Measurements from ENCODE around the gene PLK3.
"Not testable (repeated sequence)": the region's sequence is repeated elsewhere in the genome, so short reads cannot be mapped to it uniquely, and the experiment has no call there.

PLK3 gene

GRCh38 chr1:44815926-44816325 is 15.7 kb downstream of the PLK3 start:
- H3K4me1 ChIP-seq (ENCODE audit: insufficient read depth, low read length); H3K36me3 ChIP-seq (ENCODE audit: insufficient read depth, low read length); H3K27me3 ChIP-seq (ENCODE audit: control insufficient read depth in 1 of 2, insufficient read depth in 2 of 2, low read length in 2 of 2); H3K27ac ChIP-seq (ENCODE audit: low read depth, low read length); H3K9me3 ChIP-seq (ENCODE audit: low read length); H3K4me3 ChIP-seq (ENCODE audit: low read depth in 1 of 2, low read length in 2 of 2); H3K9ac ChIP-seq (ENCODE audit: low read length): not testable (repeated sequence)

GRCh38 chr1:44817307-44817706 is 17.1 kb downstream of the PLK3 start:
- H3K36me3 ChIP-seq (ENCODE audit: insufficient read depth, low read length), result no peaks in the 10 kb centered on the region
- no peak overlapping the region for H3K27ac ChIP-seq (ENCODE audit: low read depth, low read length)
- H3K4me3 ChIP-seq (ENCODE audit: low read depth in 1 of 2, low read length in 2 of 2), result no peak overlapping the region
- H3K9me3 ChIP-seq (ENCODE audit: low read length), result no peaks in the 10 kb centered on the region
- H3K4me1 ChIP-seq (ENCODE audit: insufficient read depth, low read length), result peaks cover 15% of the 10 kb centered on the region
- no peaks in the 10 kb centered on the region for H3K27me3 ChIP-seq (ENCODE audit: control insufficient read depth in 1 of 2, insufficient read depth in 2 of 2, low read length in 2 of 2)
- no peak overlapping the region for H3K9ac ChIP-seq (ENCODE audit: low read length)

GRCh38 chr1:44817771-44818495 is 17.8 kb downstream of the PLK3 start:
- Histone ChIP-seq H3K36me3 (ENCODE audit: insufficient read depth, low read length) (no peaks in the 10 kb centered on the region), H3K27me3 (ENCODE audit: control insufficient read depth in 1 of 2, insufficient read depth in 2 of 2, low read length in 2 of 2) (no peaks in the 10 kb centered on the region), H3K27ac (ENCODE audit: low read depth, low read length) (no peak overlapping the region), H3K4me3 (ENCODE audit: low read depth in 1 of 2, low read length in 2 of 2) (no peak overlapping the region), H3K4me1 (ENCODE audit: insufficient read depth, low read length) (peaks cover 15% of the 10 kb centered on the region), H3K9ac (ENCODE audit: low read length) (no peak overlapping the region), H3K9me3 (ENCODE audit: low read length) (no peaks in the 10 kb centered on the region)

- Histone ChIP-seq H3K36me3 (ENCODE audit: insufficient read depth, low read length) (no peaks in the 10 kb centered on the region), H3K9ac (ENCODE audit: low read length) (peak overlapping the region; percentile 96), H3K4me1 (ENCODE audit: insufficient read depth, low read length) (peaks cover 15% of the 10 kb centered on the region), H3K4me3 (ENCODE audit: low read depth in 1 of 2, low read length in 2 of 2) (peak overlapping the region; percentile 41 to 95), H3K27me3 (ENCODE audit: control insufficient read depth in 1 of 2, insufficient read depth in 2 of 2, low read length in 2 of 2) (no peaks in the 10 kb centered on the region), H3K9me3 (ENCODE audit: low read length) (no peaks in the 10 kb centered on the region), H3K27ac (ENCODE audit: low read depth, low read length) (peak overlapping the region; percentile 99)
These were observed 19.0 kb downstream of the PLK3 start for GRCh38 chr1:44819196-44819607.

- Histone ChIP-seq H3K9me3 (ENCODE audit: low read length) (no peaks in the 10 kb centered on the region), H3K27me3 (ENCODE audit: control insufficient read depth in 1 of 2, insufficient read depth in 2 of 2, low read length in 2 of 2) (no peaks in the 10 kb centered on the region), H3K4me1 (ENCODE audit: insufficient read depth, low read length) (peaks cover 15% of the 10 kb centered on the region), H3K27ac (ENCODE audit: low read depth, low read length) (peak overlapping the region; percentile 99), H3K36me3 (ENCODE audit: insufficient read depth, low read length) (no peaks in the 10 kb centered on the region), H3K9ac (ENCODE audit: low read length) (peak overlapping the region; percentile 96), H3K4me3 (ENCODE audit: low read depth in 1 of 2, low read length in 2 of 2) (peak overlapping the region; percentile 75 to 95)
These were observed 19.6 kb downstream of the PLK3 start for GRCh38 chr1:44819608-44820327.

GRCh38 chr1:44820328-44821239 is 20.4 kb downstream of the PLK3 start:
- Histone ChIP-seq H3K27ac (ENCODE audit: low read depth, low read length) (peak overlapping the region; percentile 99), H3K36me3 (ENCODE audit: insufficient read depth, low read length) (no peaks in the 10 kb centered on the region), H3K4me1 (ENCODE audit: insufficient read depth, low read length) (peaks cover 15% of the 10 kb centered on the region), H3K27me3 (ENCODE audit: control insufficient read depth in 1 of 2, insufficient read depth in 2 of 2, low read length in 2 of 2) (no peaks in the 10 kb centered on the region), H3K9me3 (ENCODE audit: low read length) (no peaks in the 10 kb centered on the region), H3K4me3 (ENCODE audit: low read depth in 1 of 2, low read length in 2 of 2) (peak overlapping the region; percentile 75 to 95), H3K9ac (ENCODE audit: low read length) (peak overlapping the region; percentile 96)

- Histone ChIP-seq H3K36me3 (ENCODE audit: insufficient read depth, low read length) (no peaks in the 10 kb centered on the region), H3K9me3 (ENCODE audit: low read length) (no peaks in the 10 kb centered on the region), H3K4me1 (ENCODE audit: insufficient read depth, low read length) (peaks cover 15% of the 10 kb centered on the region), H3K27ac (ENCODE audit: low read depth, low read length) (peak overlapping the region; percentile 99), H3K27me3 (ENCODE audit: control insufficient read depth in 1 of 2, insufficient read depth in 2 of 2, low read length in 2 of 2) (no peaks in the 10 kb centered on the region), H3K4me3 (ENCODE audit: low read depth in 1 of 2, low read length in 2 of 2) (peak overlapping the region; percentile 75 to 95), H3K9ac (ENCODE audit: low read length) (no peak overlapping the region)
These were observed 21.1 kb downstream of the PLK3 start for GRCh38 chr1:44821240-44821715.

- H3K4me3 ChIP-seq (ENCODE audit: low read depth in 1 of 2, low read length in 2 of 2), result no peak overlapping the region
- H3K4me1 ChIP-seq (ENCODE audit: insufficient read depth, low read length), result peaks cover 15% of the 10 kb centered on the region
- H3K36me3 ChIP-seq (ENCODE audit: insufficient read depth, low read length), result no peaks in the 10 kb centered on the region
- H3K27ac ChIP-seq (ENCODE audit: low read depth, low read length), result no peak overlapping the region
- no peak overlapping the region for H3K9ac ChIP-seq (ENCODE audit: low read length)
- H3K27me3 ChIP-seq (ENCODE audit: control insufficient read depth in 1 of 2, insufficient read depth in 2 of 2, low read length in 2 of 2), result no peaks in the 10 kb centered on the region
- H3K9me3 ChIP-seq (ENCODE audit: low read length), result no peaks in the 10 kb centered on the region
These were observed 22.0 kb downstream of the PLK3 start for GRCh38 chr1:44822131-44822701.

- H3K4me1 ChIP-seq (ENCODE audit: insufficient read depth, low read length), result peaks cover 15% of the 10 kb centered on the region
- no peak overlapping the region for H3K9ac ChIP-seq (ENCODE audit: low read length)
- H3K9me3 ChIP-seq (ENCODE audit: low read length), result no peaks in the 10 kb centered on the region
- no peak overlapping the region for H3K4me3 ChIP-seq (ENCODE audit: low read depth in 1 of 2, low read length in 2 of 2)
- H3K27me3 ChIP-seq (ENCODE audit: control insufficient read depth in 1 of 2, insufficient read depth in 2 of 2, low read length in 2 of 2), result no peaks in the 10 kb centered on the region
- no peaks in the 10 kb centered on the region for H3K36me3 ChIP-seq (ENCODE audit: insufficient read depth, low read length)
- H3K27ac ChIP-seq (ENCODE audit: low read depth, low read length), result no peak overlapping the region
These were observed 22.8 kb downstream of the PLK3 start for GRCh38 chr1:44822981-44823451.

- H3K4me3 ChIP-seq (ENCODE audit: low read depth in 1 of 2, low read length in 2 of 2); H3K36me3 ChIP-seq (ENCODE audit: insufficient read depth, low read length); H3K27ac ChIP-seq (ENCODE audit: low read depth, low read length); H3K9ac ChIP-seq (ENCODE audit: low read length); H3K27me3 ChIP-seq (ENCODE audit: control insufficient read depth in 1 of 2, insufficient read depth in 2 of 2, low read length in 2 of 2); H3K9me3 ChIP-seq (ENCODE audit: low read length): not testable (repeated sequence)
- peaks cover 15% of the 10 kb centered on the region for H3K4me1 ChIP-seq (ENCODE audit: insufficient read depth, low read length)
These were observed 24.2 kb downstream of the PLK3 start for GRCh38 chr1:44824392-44824791.
